Neural progenitor cell (in vitro differentiated cells): Measurements from ENCODE around the gene OFD1.

Experiments used
- EZH2 ChIP-seq: fragments of 200-600 bp; sonication (generic); IDR thresholded peaks from 2 replicates; pipeline ENCODE4 v1.6.1; 2017; ENCODE audit warnings: antibody characterized with exemption, mild to moderate bottlenecking, moderate library complexity
- EZH2phosphoT487 ChIP-seq: fragments of 200-600 bp; sonication (generic); IDR thresholded peaks from 2 replicates; pipeline ENCODE4 v1.6.1; 2017; ENCODE audit warnings: antibody characterized with exemption
- TF ChIP-seq, protein P1 (sequence below): fragments of 200-600 bp; sonication (generic); IDR thresholded peaks from 2 replicates; pipeline ENCODE4 v1.5.1; 2017; ENCODE audit warnings: antibody characterized with exemption, mild to moderate bottlenecking

GRCh38 chrX:13775837-13776236, 41.3 kb downstream of the OFD1 start:
- TF ChIP-seq, protein P1, sequence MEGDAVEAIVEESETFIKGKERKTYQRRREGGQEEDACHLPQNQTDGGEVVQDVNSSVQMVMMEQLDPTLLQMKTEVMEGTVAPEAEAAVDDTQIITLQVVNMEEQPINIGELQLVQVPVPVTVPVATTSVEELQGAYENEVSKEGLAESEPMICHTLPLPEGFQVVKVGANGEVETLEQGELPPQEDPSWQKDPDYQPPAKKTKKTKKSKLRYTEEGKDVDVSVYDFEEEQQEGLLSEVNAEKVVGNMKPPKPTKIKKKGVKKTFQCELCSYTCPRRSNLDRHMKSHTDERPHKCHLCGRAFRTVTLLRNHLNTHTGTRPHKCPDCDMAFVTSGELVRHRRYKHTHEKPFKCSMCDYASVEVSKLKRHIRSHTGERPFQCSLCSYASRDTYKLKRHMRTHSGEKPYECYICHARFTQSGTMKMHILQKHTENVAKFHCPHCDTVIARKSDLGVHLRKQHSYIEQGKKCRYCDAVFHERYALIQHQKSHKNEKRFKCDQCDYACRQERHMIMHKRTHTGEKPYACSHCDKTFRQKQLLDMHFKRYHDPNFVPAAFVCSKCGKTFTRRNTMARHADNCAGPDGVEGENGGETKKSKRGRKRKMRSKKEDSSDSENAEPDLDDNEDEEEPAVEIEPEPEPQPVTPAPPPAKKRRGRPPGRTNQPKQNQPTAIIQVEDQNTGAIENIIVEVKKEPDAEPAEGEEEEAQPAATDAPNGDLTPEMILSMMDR, result no peak
- TF ChIP-seq EZH2, result no peak
- no peak for TF ChIP-seq EZH2phosphoT487
